ENCODE measurements around the gene IL36G.

Gene IL36G

DNA sequence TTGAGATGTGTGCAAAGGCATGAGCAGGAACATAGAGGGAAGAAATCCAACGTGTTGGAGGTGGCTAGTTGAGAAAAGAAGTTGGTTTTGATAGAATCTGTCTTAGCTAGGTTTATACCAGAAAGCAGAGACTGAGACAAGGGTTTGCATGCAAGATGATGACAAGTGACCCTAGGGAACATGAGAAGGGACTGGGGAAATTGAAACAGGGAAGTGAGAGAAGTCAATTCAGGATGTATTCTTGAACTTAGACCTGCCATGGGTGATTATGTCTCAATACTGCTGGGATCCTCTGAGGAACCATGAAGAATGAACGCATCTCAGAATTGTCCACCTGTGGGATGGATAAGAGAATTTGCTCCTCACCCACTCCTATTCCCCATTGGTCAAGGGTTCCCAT is 47.9 kb downstream of the IL36G start:
- no peak for DNase-seq

GRCh38 chr2:113027691-113028090 is 49.9 kb downstream of the IL36G start:
- DNase-seq = no peak

- no peak for DNase-seq
Observed at GRCh38 chr2:113028112-113028511, 50.3 kb downstream of the IL36G start.

DNA sequence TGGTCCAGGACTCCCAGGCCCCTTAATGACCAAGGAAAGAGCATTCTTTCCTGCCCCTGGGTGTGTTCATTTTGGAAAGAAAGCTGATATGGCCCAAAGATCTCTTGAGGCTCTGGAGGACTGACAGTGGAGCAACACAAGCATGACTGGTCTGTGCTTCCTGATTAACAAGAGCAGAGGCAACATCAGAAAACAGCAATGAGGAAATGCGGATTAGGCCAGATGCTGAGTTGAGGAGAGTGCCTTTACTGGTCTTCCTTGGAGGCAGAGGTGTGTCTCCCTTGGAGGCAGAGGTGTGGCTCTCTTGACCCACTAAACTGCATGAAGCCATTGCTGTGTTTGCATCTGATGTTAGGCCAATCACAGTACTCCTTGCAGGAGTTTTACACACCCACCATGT is 54.9 kb downstream of the IL36G start:
- DNase-seq = no peak

GRCh38 chr2:113034016-113034415 is 56.2 kb downstream of the IL36G start:
- DNase-seq = no peak

Measured in DMS 273 treated with DMSO at 0.1 percent for 48 hours (cell line).